Muscle layer of colon (tissue), 2 donors: ENCODE measurements around the gene CNTN1.

Source experiments
- H3K27ac ChIP-seq: one replicate; pipeline ENCODE4 v1.7.0; 2013; ENCODE audit warnings: low read depth, mild to moderate bottlenecking, low read length, moderate library complexity
- H3K27me3 ChIP-seq, 2 donors: one replicate each; pipeline ENCODE4 v1.7.0; 2013; ENCODE audit warnings: low read length in 2 of 2, mild to moderate bottlenecking in 2 of 2; ENCODE audit not compliant: insufficient read depth in 2 of 2, control insufficient read depth in 1 of 2
- H3K36me3 ChIP-seq: one replicate; pipeline ENCODE4 v1.7.0; 2013; ENCODE audit warnings: mild to moderate bottlenecking, low read length; ENCODE audit not compliant: insufficient read depth
- H3K4me1 ChIP-seq: one replicate; pipeline ENCODE4 v1.7.0; 2013; ENCODE audit warnings: mild to moderate bottlenecking, low read length; ENCODE audit not compliant: insufficient read depth
- H3K4me3 ChIP-seq, 2 donors: one replicate each; pipeline ENCODE4 v1.7.0; 2013; ENCODE audit warnings: low read length in 2 of 2, low read depth in 1 of 2, mild to moderate bottlenecking in 1 of 2, moderate library complexity in 1 of 2
- H3K9ac ChIP-seq: one replicate; pipeline ENCODE4 v1.7.0; 2013; ENCODE audit warnings: low read length
- H3K9me3 ChIP-seq: one replicate; pipeline ENCODE4 v1.7.0; 2013; ENCODE audit warnings: mild to moderate bottlenecking, low read length
- donor health status: abdominal sarcoma.
- donor health status: Adenocarcinoma of cecum.

CNTN1 gene

GRCh38 chr12:40775661-40776060 is 83.4 kb downstream of the CNTN1 start:
- Histone ChIP-seq H3K4me1 (no peaks in the 10 kb centered on the region), H3K9me3 (no peaks in the 10 kb centered on the region), H3K27me3 (no peaks in the 10 kb centered on the region), H3K9ac (no peak overlapping the region), H3K36me3 (no peaks in the 10 kb centered on the region), H3K27ac (no peak overlapping the region), H3K4me3 (no peak overlapping the region)

- no peaks in the 10 kb centered on the region for H3K9me3 ChIP-seq
- no peaks in the 10 kb centered on the region for H3K4me1 ChIP-seq
- no peak overlapping the region for H3K9ac ChIP-seq
- no peaks in the 10 kb centered on the region for H3K27me3 ChIP-seq
- no peaks in the 10 kb centered on the region for H3K36me3 ChIP-seq
- H3K4me3 ChIP-seq = no peak overlapping the region
- H3K27ac ChIP-seq = no peak overlapping the region
These were observed 91.9 kb downstream of the CNTN1 start for GRCh38 chr12:40784102-40784501.

- no peak overlapping the region for H3K27ac ChIP-seq
- no peaks in the 10 kb centered on the region for H3K4me1 ChIP-seq
- H3K4me3 ChIP-seq = no peak overlapping the region
- H3K27me3 ChIP-seq = no peaks in the 10 kb centered on the region
- H3K9me3 ChIP-seq = no peaks in the 10 kb centered on the region
- H3K9ac ChIP-seq = no peak overlapping the region
- no peaks in the 10 kb centered on the region for H3K36me3 ChIP-seq
These were observed 96.0 kb downstream of the CNTN1 start for GRCh38 chr12:40788276-40788675.

- H3K4me1 ChIP-seq = no peaks in the 10 kb centered on the region
- no peak overlapping the region for H3K27ac ChIP-seq
- H3K9ac ChIP-seq = no peak overlapping the region
- no peak overlapping the region for H3K4me3 ChIP-seq
- no peaks in the 10 kb centered on the region for H3K9me3 ChIP-seq
- H3K36me3 ChIP-seq = no peaks in the 10 kb centered on the region
- H3K27me3 ChIP-seq = no peaks in the 10 kb centered on the region
These were observed 100.7 kb downstream of the CNTN1 start for GRCh38 chr12:40792792-40793386.

- Histone ChIP-seq H3K9ac (no peak overlapping the region), H3K27ac (no peak overlapping the region), H3K27me3 (no peaks in the 10 kb centered on the region), H3K9me3 (no peaks in the 10 kb centered on the region), H3K4me1 (no peaks in the 10 kb centered on the region), H3K4me3 (no peak overlapping the region), H3K36me3 (no peaks in the 10 kb centered on the region)
These were observed 101.2 kb downstream of the CNTN1 start for GRCh38 chr12:40793471-40793870.

- H3K9ac ChIP-seq = no peak overlapping the region
- H3K9me3 ChIP-seq = no peaks in the 10 kb centered on the region
- no peak overlapping the region for H3K4me3 ChIP-seq
- H3K36me3 ChIP-seq = no peaks in the 10 kb centered on the region
- H3K4me1 ChIP-seq = no peaks in the 10 kb centered on the region
- no peak overlapping the region for H3K27ac ChIP-seq
- no peaks in the 10 kb centered on the region for H3K27me3 ChIP-seq
These were observed 101.8 kb downstream of the CNTN1 start for GRCh38 chr12:40794087-40794486.

- Histone ChIP-seq H3K9me3 (no peaks in the 10 kb centered on the region), H3K4me1 (no peaks in the 10 kb centered on the region), H3K36me3 (no peaks in the 10 kb centered on the region), H3K27ac (no peak overlapping the region), H3K9ac (no peak overlapping the region), H3K27me3 (no peaks in the 10 kb centered on the region), H3K4me3 (no peak overlapping the region)
These were observed 108.8 kb downstream of the CNTN1 start for GRCh38 chr12:40801082-40801481.

- H3K4me3 ChIP-seq = no peak overlapping the region
- no peaks in the 10 kb centered on the region for H3K36me3 ChIP-seq
- no peak overlapping the region for H3K27ac ChIP-seq
- no peaks in the 10 kb centered on the region for H3K4me1 ChIP-seq
- no peaks in the 10 kb centered on the region for H3K27me3 ChIP-seq
- no peak overlapping the region for H3K9ac ChIP-seq
- no peaks in the 10 kb centered on the region for H3K9me3 ChIP-seq
These were observed 109.6 kb downstream of the CNTN1 start for GRCh38 chr12:40801861-40802260.

- H3K9me3 ChIP-seq = no peaks in the 10 kb centered on the region
- no peaks in the 10 kb centered on the region for H3K36me3 ChIP-seq
- H3K4me1 ChIP-seq = no peaks in the 10 kb centered on the region
- no peak overlapping the region for H3K27ac ChIP-seq
- no peaks in the 10 kb centered on the region for H3K27me3 ChIP-seq
- no peak overlapping the region for H3K9ac ChIP-seq
- no peak overlapping the region for H3K4me3 ChIP-seq
These were observed 110.4 kb downstream of the CNTN1 start for GRCh38 chr12:40802656-40803055.

- H3K9ac ChIP-seq = no peak overlapping the region
- no peaks in the 10 kb centered on the region for H3K4me1 ChIP-seq
- H3K36me3 ChIP-seq = no peaks in the 10 kb centered on the region
- no peaks in the 10 kb centered on the region for H3K27me3 ChIP-seq
- no peak overlapping the region for H3K27ac ChIP-seq
- H3K9me3 ChIP-seq = no peaks in the 10 kb centered on the region
- no peak overlapping the region for H3K4me3 ChIP-seq
These were observed 127.3 kb downstream of the CNTN1 start for GRCh38 chr12:40819436-40820108.

GRCh38 chr12:40820794-40821484 is 128.7 kb downstream of the CNTN1 start:
- no peak overlapping the region for H3K4me3 ChIP-seq
- H3K9ac ChIP-seq = no peak overlapping the region
- no peaks in the 10 kb centered on the region for H3K27me3 ChIP-seq
- H3K27ac ChIP-seq = no peak overlapping the region
- H3K4me1 ChIP-seq = no peaks in the 10 kb centered on the region
- H3K36me3 ChIP-seq = no peaks in the 10 kb centered on the region
- no peaks in the 10 kb centered on the region for H3K9me3 ChIP-seq
